Inflammatory macrophage treated with lipopolysaccharide for 4 hours (primary cell): ENCODE measurements around the gene CIRBP.
A peak's percentile ranks its signal among the peaks of the same experiment; 100 is the strongest.
"Not testable (repeated sequence)": the region's sequence is repeated elsewhere in the genome, so short reads cannot be mapped to it uniquely, and the experiment has no call there.

Experiments used
- DNase-seq: peaks from one replicate; pipeline ENCODE4 v3.0.0-alpha.2; 2020

CIRBP gene

DNA sequence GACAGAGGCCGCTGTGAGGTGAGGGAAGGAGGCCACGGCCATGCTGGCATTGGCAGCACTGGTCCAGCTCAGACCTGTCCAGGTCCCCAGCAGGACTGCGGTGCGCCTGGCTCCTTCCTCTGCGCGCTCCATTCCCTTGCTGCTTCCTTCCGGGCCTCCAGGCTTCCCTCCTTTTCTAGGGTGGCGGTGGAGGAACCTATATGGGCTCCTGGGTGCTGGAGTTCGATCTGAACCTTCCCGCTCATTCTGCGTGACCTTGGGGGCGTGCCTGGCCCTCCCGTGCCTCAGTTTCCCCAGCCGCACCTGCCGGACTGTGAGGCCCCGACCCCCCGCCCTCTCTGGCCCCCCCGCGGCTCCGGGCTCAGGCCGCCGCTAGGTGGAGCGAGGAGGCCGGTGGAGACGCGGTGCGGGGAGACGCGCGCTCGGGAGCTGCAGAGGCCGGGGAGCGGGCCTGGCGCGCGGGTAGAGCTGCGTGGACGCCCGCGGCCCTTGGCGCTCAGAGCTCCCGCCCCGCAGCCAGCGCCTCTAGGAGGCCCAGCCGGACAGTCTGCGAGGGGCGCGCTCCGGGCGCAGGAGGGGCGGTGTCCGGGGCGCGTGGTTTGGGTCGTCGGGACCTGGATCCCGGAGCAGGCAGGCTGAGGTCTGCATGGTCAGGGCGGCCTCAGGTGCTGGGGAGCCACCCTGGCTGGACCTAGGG lies 46.5 kb downstream of the CIRBP start:
- peak; percentile 25 for DNase-seq

- DNase-seq, result no peak
Measured at GRCh38 chr19:1316466-1316865, 47.3 kb downstream of the CIRBP start.

DNA sequence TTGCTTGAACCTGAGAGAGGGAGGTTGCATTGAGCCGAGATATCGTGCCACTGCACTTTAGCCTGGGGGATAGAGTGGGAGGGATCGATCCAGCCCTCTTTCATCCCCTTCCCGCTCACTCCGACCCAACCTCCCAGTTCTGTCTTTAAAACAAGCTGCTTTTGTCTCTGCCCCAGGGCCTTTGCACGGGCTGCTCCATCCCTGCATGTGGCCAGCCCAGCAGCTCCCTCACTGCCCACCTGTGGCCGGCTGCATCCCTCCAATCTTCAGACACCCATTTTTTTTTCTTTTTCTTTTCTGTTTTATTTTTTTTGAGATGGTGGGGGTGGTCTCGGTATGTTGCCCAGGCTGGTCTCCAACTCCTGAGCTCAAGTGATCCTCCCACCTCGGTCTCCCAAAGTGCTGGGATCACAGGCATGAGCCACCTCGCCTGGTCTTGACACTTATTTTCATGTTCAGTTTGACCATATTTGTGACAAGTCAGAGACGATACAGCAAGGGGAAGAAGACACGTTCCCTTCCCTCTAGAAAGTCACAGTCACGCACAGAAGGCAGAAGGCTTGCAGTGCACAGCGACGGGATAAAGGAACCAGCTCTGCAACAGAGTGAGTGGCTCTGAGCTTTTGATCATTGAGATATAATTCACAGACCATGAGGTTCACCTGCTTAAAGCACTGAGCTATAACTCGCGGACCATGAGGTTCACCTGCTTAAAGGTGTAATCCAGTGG lies 48.3 kb downstream of the CIRBP start:
- no peak for DNase-seq

GRCh38 chr19:1318678-1319471 lies 49.7 kb downstream of the CIRBP start:
- DNase-seq, result no peak

GRCh38 chr19:1320282-1320650 lies 51.1 kb downstream of the CIRBP start:
- DNase-seq, result not testable (repeated sequence)

DNA sequence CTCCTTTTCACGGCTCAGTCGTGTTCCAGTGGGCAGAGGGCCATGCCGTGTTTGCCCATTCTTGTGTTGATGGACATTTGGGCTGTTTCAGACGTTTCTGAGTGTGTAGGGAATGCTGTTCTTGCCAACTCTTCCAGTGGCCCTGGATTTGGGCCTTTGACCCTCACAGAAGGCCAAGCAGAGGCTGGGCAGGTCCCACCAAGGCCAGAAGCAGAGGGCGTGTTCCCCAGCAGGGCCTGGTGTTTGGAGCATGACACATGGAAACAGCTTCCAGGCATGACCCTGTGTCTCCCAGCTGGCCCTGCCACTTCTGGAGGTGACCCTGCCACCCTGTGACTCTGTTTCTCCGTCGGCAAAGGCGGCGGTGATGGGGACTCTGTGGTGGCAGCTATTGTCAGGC lies 52.4 kb downstream of the CIRBP start:
- no peak for DNase-seq

- no peak for DNase-seq
Measured at GRCh38 chr19:1322198-1322981, 53.3 kb downstream of the CIRBP start.

DNA sequence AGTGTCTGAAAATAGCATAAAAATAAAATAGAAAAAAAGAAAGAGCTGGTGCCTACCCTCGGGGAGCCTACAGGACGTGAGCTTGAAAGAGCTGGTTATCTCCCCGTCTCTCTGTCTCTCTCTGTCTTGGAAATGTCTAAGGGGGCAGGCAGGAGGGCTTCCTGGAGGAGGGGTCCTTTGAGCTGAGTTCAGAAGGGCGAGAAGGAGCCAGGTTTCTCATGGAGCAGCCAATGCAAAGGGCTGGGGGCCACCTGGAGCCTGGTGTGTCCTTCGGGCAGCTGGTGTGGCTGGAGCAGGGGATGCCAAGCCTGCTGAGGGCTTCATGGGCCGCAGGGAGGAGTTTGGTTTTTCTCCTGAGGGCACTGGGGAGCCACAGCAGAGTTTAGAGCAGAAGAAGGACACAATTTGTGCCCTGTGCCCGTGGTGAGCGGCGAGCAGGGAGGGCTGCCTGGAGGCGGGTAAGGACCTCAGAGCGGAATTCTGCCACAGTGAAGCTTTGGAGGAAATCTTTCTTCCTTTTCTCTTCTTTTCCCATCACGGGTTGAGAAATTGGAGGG lies 55.2 kb downstream of the CIRBP start:
- no peak for DNase-seq
